Left cardiac atrium (tissue), 4 donors: ENCODE data around the gene CEMIP. TPM values are rescaled to one million over a fixed set of nuclear protein-coding genes. Genes with fewer than 3 reads are reported as not detected.
A peak's percentile ranks its signal among the peaks of the same experiment; 100 is the strongest.
"Not testable (repeated sequence)": the region's sequence is repeated elsewhere in the genome, so short reads cannot be mapped to it uniquely, and the experiment has no call there.

Source experiments
- ATAC-seq, 2 donors: fragments of 200-7000 bp; cut with Tn5 transposase; one replicate each; pipeline ENCODE4 v1.9.1; 2020; ENCODE audit warnings: mild to moderate bottlenecking in 2 of 2, moderate library complexity in 2 of 2
- DNase-seq: peaks from one replicate; pipeline ENCODE4 v3.0.0-alpha.2; 2020
- intact Hi-C, 2 donors: fragments of 100-400 bp; cut with DNase I; formaldehyde crosslinking; loops; one replicate each; pipeline versions ENCODE4 v1.14.1 to v1.15.1; 2022 to 2023
- total RNA-seq, 2 donors: library from RNA; stranded (reverse); fragmentation: NEBNext Ultra II Directional; extraction: Animal tissue kit (Norgen Biotek cat#: 25700); gene quantifications; one replicate each; pipeline ENCODE4 v1.2.1, GENCODE V29; 2021
- donor health status: DM: no; HTN: yes; CAD: no.
- donor health status: DM: no; HTN: yes; CAD: no; lungs with severe emphysema.
- donor health status: DM: yes; HTN: yes; CAD: no.
- donor health status: Dilated cardiomyopathy.

The CEMIP gene
- total RNA-seq, 2 donors from 2014 or later, result 0.44 to 1.6 TPM

GRCh38 chr15:80955571-80956452, 176.6 kb downstream of the CEMIP start:
- DNase-seq, result not testable (repeated sequence)
- peak in 1 of 2 donors; percentile 77 for ATAC-seq
- intact Hi-C loops, result loop anchor here in 1 of 2 donors (10.0 kb wide), 1 partner anchor 401 kb away; no protein-coding TSS in a partner anchor

GRCh38 chr15:80957556-80957955, 178.4 kb downstream of the CEMIP start:
- ATAC-seq (no peak), DNase-seq (no peak)
- intact Hi-C loops, result loop anchor here in 1 of 2 donors (10.0 kb wide), 1 partner anchor 403 kb away; no protein-coding TSS in a partner anchor

GRCh38 chr15:80957976-80958375, 178.8 kb downstream of the CEMIP start:
- ATAC-seq (no peak), DNase-seq (no peak)
- intact Hi-C loops, result loop anchor here in 1 of 2 donors (10.0 kb wide), 1 partner anchor 403 kb away; no protein-coding TSS in a partner anchor

GRCh38 chr15:80958818-80959495, 179.8 kb downstream of the CEMIP start:
- DNase-seq (no peak), ATAC-seq (no peak)
- intact Hi-C loops, result loop anchor here in 1 of 2 donors (10.0 kb wide), 1 partner anchor 404 kb away; no protein-coding TSS in a partner anchor

- not testable (repeated sequence) for DNase-seq, ATAC-seq
- intact Hi-C loops, result loop anchor here in 1 of 2 donors (5.0 kb wide), 1 partner anchor 188 kb away; the partner anchor contains the start of gene CEMIP
Measured at GRCh38 chr15:80965454-80965853, 186.3 kb downstream of the CEMIP start.

- ATAC-seq (no peak), DNase-seq (no peak)
- intact Hi-C loops, result loop anchor here in 1 of 2 donors (5.0 kb wide), 1 partner anchor 189 kb away; the partner anchor contains the start of gene CEMIP
Measured at GRCh38 chr15:80966431-80967197, 187.4 kb downstream of the CEMIP start.

GRCh38 chr15:80967451-80967850, 188.3 kb downstream of the CEMIP start:
- intact Hi-C loops, result loop anchor here in 1 of 2 donors (5.0 kb wide), 1 partner anchor 190 kb away; the partner anchor contains the start of gene CEMIP
- ATAC-seq, result peak in 1 of 2 donors; percentile 50
- DNase-seq, result no peak

- ATAC-seq (no peak), DNase-seq (no peak)
- intact Hi-C loops, result loop anchor here in 1 of 2 donors (5.0 kb wide), 1 partner anchor 191 kb away; the partner anchor contains the start of gene CEMIP
Measured at GRCh38 chr15:80967991-80968510, 188.9 kb downstream of the CEMIP start.

GRCh38 chr15:80969316-80969715, 190.1 kb downstream of the CEMIP start:
- DNase-seq (no peak), ATAC-seq (no peak)
- intact Hi-C loops, result loop anchor here in 1 of 2 donors (5.0 kb wide), 1 partner anchor 192 kb away; the partner anchor contains the start of gene CEMIP

- intact Hi-C loops, result loop anchor here (2.0 to 10.0 kb wide), 5 partner anchors 191 to 515 kb away; partner anchors contain the start of gene CEMIP (in 1 of the 2)
- ATAC-seq (peak; percentile 59 to 72), DNase-seq (peak; percentile 55)
Measured at GRCh38 chr15:80970018-80970657, 191.0 kb downstream of the CEMIP start.

GRCh38 chr15:80970658-80971057, 191.5 kb downstream of the CEMIP start:
- intact Hi-C loops, result loop anchor here (2.0 to 10.0 kb wide), 5 partner anchors 192 to 516 kb away; partner anchors contain the start of gene CEMIP (in 1 of the 2)
- DNase-seq (no peak), ATAC-seq (no peak)

GRCh38 chr15:80971143-80971542, 192.0 kb downstream of the CEMIP start:
- intact Hi-C loops, result loop anchor here (2.0 to 10.0 kb wide), 5 partner anchors 192 to 516 kb away; partner anchors contain the start of gene CEMIP (in 1 of the 2)
- DNase-seq (no peak), ATAC-seq (no peak)

- ATAC-seq (no peak), DNase-seq (no peak)
- intact Hi-C loops, result loop anchor here (5.0 to 10.0 kb wide), 3 partner anchors 407 to 517 kb away; no protein-coding TSS in a partner anchor
Measured at GRCh38 chr15:80972276-80972675, 193.1 kb downstream of the CEMIP start.

GRCh38 chr15:80974914-80975313, 195.7 kb downstream of the CEMIP start:
- ATAC-seq (no peak), DNase-seq (no peak)
- intact Hi-C loops, result loop anchor here (5.0 to 10.0 kb wide), 4 partner anchors 292 to 520 kb away; no protein-coding TSS in a partner anchor

GRCh38 chr15:80976851-80977250, 197.7 kb downstream of the CEMIP start:
- intact Hi-C loops, result loop anchor here (5.0 to 10.0 kb wide), 3 partner anchors 290 to 522 kb away; no protein-coding TSS in a partner anchor
- ATAC-seq (peak in 1 of 2 donors; percentile 11), DNase-seq (no peak)

GRCh38 chr15:80977627-80978036, 198.5 kb downstream of the CEMIP start:
- DNase-seq (peak; percentile 72), ATAC-seq (peak; percentile 65 to 71)
- intact Hi-C loops, result loop anchor here (5.0 to 10.0 kb wide), 3 partner anchors 290 to 523 kb away; no protein-coding TSS in a partner anchor

- DNase-seq (no peak), ATAC-seq (no peak)
- intact Hi-C loops, result loop anchor here (5.0 to 10.0 kb wide), 3 partner anchors 288 to 524 kb away; no protein-coding TSS in a partner anchor
Measured at GRCh38 chr15:80978685-80979329, 199.6 kb downstream of the CEMIP start.
